K562 (cell line): ENCODE measurements around the gene PBX2. TPM values are rescaled to one million over a fixed set of nuclear protein-coding genes. Genes with fewer than 3 reads are reported as not detected.

ENCODE experiments used
- BCLAF1 ChIP-seq, 2 experiments: fragments of 450-650 bp in 1 of 2; IDR thresholded peaks; 2 replicates each; pipeline ENCODE4 v1.6.1; 2011 to 2017; ENCODE audit warnings: low read depth in 2 of 2, antibody characterized with exemption in 1 of 2, borderline replicate concordance in 1 of 2, low read length in 1 of 2, mild to moderate bottlenecking in 1 of 2, mixed read lengths in 1 of 2; ENCODE audit not compliant: control insufficient read depth in 1 of 2
- BRD9 ChIP-seq: fragments of 450-650 bp; IDR thresholded peaks from 2 replicates; pipeline ENCODE4 v1.6.1; 2018; ENCODE audit warnings: low read depth; ENCODE audit not compliant: partially characterized antibody
- CREBBP ChIP-seq: IDR thresholded peaks from one replicate; pipeline ENCODE4 v1.6.1; 2012; ENCODE audit warnings: low read depth, mild to moderate bottlenecking, control low read depth, inconsistent platforms, low read length
- E2F4 ChIP-seq: sonication (generic); formaldehyde crosslinking; IDR thresholded peaks from 2 replicates; pipeline ENCODE4 v1.8.0; 2022; ENCODE audit warnings: mild to moderate bottlenecking, low read depth, missing genetic modification reagents
- IRF1 ChIP-seq: sonication (generic); formaldehyde crosslinking; IDR thresholded peaks from 2 replicates; pipeline ENCODE4 v1.8.0; 2022; ENCODE audit warnings: missing genetic modification reagents, mild to moderate bottlenecking, borderline replicate concordance
- NFXL1 ChIP-seq: fragments of 450-650 bp; formaldehyde crosslinking; IDR thresholded peaks from 2 replicates; pipeline ENCODE4 v1.4.0; 2021; ENCODE audit warnings: mild to moderate bottlenecking
- PHF21A ChIP-seq: fragments of 450-650 bp; IDR thresholded peaks from 2 replicates; pipeline ENCODE4 v1.6.1; 2017; ENCODE audit warnings: low read depth, borderline replicate concordance
- TARDBP ChIP-seq: fragments of 450-650 bp; IDR thresholded peaks from 2 replicates; pipeline ENCODE4 v1.6.1; 2016
- TCFL5 ChIP-seq: fragments of 250-450 bp; sonication (Bioruptor Pico); conservative IDR thresholded peaks from 2 replicates; pipeline ENCODE4 v1.6.1; 2021; ENCODE audit warnings: mild to moderate bottlenecking, moderate library complexity, matching md5 sums
- TEAD1 ChIP-seq, 2 experiments: fragments of 450-650 bp in 1 of 2; sonication (generic) in 1 of 2; formaldehyde crosslinking; IDR thresholded peaks; 2 replicates each; pipeline versions ENCODE4 v1.4.0 to v1.8.0; 2020 to 2022; ENCODE audit warnings: mild to moderate bottlenecking in 2 of 2, missing genetic modification reagents in 1 of 2
- ZNF12 ChIP-seq: sonication (generic); formaldehyde crosslinking; IDR thresholded peaks from 2 replicates; pipeline ENCODE4 v1.4.0; 2020; ENCODE audit warnings: mild to moderate bottlenecking, missing genetic modification reagents
- ZNF253 ChIP-seq: fragments of 250-450 bp; sonication (Bioruptor Pico); conservative IDR thresholded peaks from 2 replicates; pipeline ENCODE4 v1.6.1; 2021; ENCODE audit warnings: mild to moderate bottlenecking
- ZNF830 ChIP-seq: fragments of 250-450 bp; sonication (Bioruptor Pico); IDR thresholded peaks from 2 replicates; pipeline ENCODE4 v1.5.0; 2021; ENCODE audit warnings: mild to moderate bottlenecking
- polyA plus RNA-seq, 8 experiments: library from polyadenylated mRNA; depleted of rRNA in 4 of 8; stranded (reverse) in 5 of 8; unstranded in 3 of 8; fragments of >200 nt; fragmentation: Nextera tagmentation in 2 of 8; fragmentation: Illumina TruSeq in 1 of 8; extraction: Ambion mirVana in 2 of 8; extraction: Trizol in 1 of 8; gene quantifications; 2 replicates each; pipeline versions ENCODE4 v1.2.1 to v1.2.3, GENCODE V29; 2011 to 2014; ENCODE audit warnings: inconsistent platforms in 1 of 8, missing spikeins in 1 of 8
- total RNA-seq, 7 experiments: library from RNA; depleted of rRNA in 6 of 7; stranded (reverse); fragments of >200 nt in 6 of 7; fragmentation: Illumina TruSeq in 2 of 7; extraction: Trizol in 2 of 7; gene quantifications; 2 replicates each; pipeline versions ENCODE4 v1.2.1 to v1.2.3, GENCODE V29; 2011 to 2021; ENCODE audit warnings: low replicate concordance in 1 of 7
- TF ChIP-seq, protein P1 (sequence below): fragments of 450-650 bp; IDR thresholded peaks from 2 replicates; pipeline ENCODE4 v1.6.1; 2017; ENCODE audit warnings: antibody characterized with exemption, mild to moderate bottlenecking
- TF ChIP-seq, protein P2 (sequence below): fragments of 450-650 bp; IDR thresholded peaks from 2 replicates; pipeline ENCODE4 v1.6.1; 2016; ENCODE audit warnings: missing biosample characterization, missing genetic modification characterization

The PBX2 gene
- total and polyA plus RNA-seq, 9 of the 15 experiments (the other 6 are each of a cell fraction or from before 2014, with no cell fraction given), result 1.9 to 134 (median 62.5) TPM

DNA sequence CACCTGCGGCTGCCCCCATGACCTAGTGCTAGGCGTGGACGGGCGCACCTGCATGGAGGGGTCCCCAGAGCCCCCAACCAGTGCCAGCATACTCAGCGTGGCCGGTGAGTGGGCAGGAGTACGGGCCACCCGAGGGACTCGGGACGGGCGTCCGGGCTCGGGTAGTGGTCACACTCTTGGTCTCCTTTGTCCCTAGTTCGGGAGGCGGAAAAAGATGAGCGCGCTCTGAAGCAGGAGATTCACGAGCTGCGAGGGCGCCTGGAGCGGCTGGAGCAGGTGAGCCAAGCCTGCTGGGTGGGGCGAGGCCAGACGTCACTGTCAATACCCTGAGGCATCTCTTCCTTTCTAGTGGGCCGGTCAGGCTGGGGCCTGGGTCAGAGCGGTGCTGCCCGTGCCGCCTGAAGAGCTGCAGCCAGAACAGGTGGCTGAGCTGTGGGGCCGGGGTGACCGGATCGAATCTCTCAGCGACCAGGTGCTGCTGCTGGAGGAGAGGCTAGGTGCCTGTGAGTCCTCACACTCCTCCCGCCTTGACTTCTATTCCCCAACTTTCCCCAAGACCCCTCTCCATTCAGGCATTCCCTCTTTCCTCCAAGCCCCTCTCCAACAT lies 22.7 kb downstream of the PBX2 start (continued):
- TF ChIP-seq IRF1, result no peak
- no peak for TF ChIP-seq PHF21A
- no peak for TF ChIP-seq TARDBP
- no peak for TF ChIP-seq BCLAF1 (IDR thresholded peaks at IDR 0.05; ENCODE audit: borderline replicate concordance in 1 of 2, control insufficient read depth in 1 of 2, low read depth in 2 of 2, low read length in 1 of 2)
- TF ChIP-seq ZNF253 (CRISPR knock-in tag), result no peak
- peak in 1 of 2 experiments; percentile 57; a peak in 1 of 4 replicates for TF ChIP-seq TEAD1 (CRISPR knock-in tag; IDR thresholded peaks at IDR 0.05)
- TF ChIP-seq CREBBP, result no peak
- TF ChIP-seq, protein P1, sequence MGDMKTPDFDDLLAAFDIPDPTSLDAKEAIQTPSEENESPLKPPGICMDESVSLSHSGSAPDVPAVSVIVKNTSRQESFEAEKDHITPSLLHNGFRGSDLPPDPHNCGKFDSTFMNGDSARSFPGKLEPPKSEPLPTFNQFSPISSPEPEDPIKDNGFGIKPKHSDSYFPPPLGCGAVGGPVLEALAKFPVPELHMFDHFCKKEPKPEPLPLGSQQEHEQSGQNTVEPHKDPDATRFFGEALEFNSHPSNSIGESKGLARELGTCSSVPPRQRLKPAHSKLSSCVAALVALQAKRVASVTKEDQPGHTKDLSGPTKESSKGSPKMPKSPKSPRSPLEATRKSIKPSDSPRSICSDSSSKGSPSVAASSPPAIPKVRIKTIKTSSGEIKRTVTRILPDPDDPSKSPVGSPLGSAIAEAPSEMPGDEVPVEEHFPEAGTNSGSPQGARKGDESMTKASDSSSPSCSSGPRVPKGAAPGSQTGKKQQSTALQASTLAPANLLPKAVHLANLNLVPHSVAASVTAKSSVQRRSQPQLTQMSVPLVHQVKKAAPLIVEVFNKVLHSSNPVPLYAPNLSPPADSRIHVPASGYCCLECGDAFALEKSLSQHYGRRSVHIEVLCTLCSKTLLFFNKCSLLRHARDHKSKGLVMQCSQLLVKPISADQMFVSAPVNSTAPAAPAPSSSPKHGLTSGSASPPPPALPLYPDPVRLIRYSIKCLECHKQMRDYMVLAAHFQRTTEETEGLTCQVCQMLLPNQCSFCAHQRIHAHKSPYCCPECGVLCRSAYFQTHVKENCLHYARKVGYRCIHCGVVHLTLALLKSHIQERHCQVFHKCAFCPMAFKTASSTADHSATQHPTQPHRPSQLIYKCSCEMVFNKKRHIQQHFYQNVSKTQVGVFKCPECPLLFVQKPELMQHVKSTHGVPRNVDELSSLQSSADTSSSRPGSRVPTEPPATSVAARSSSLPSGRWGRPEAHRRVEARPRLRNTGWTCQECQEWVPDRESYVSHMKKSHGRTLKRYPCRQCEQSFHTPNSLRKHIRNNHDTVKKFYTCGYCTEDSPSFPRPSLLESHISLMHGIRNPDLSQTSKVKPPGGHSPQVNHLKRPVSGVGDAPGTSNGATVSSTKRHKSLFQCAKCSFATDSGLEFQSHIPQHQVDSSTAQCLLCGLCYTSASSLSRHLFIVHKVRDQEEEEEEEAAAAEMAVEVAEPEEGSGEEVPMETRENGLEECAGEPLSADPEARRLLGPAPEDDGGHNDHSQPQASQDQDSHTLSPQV, result no peak
- no peak for TF ChIP-seq ZNF12 (CRISPR knock-in tag)
- TF ChIP-seq, protein P2, sequence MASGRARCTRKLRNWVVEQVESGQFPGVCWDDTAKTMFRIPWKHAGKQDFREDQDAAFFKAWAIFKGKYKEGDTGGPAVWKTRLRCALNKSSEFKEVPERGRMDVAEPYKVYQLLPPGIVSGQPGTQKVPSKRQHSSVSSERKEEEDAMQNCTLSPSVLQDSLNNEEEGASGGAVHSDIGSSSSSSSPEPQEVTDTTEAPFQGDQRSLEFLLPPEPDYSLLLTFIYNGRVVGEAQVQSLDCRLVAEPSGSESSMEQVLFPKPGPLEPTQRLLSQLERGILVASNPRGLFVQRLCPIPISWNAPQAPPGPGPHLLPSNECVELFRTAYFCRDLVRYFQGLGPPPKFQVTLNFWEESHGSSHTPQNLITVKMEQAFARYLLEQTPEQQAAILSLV, result no peak
- TF ChIP-seq BRD9, result no peak
- TF ChIP-seq TCFL5, result no peak
- TF ChIP-seq NFXL1 (CRISPR knock-in tag), result no peak
- no peak for TF ChIP-seq ZNF830 (CRISPR knock-in tag)
- TF ChIP-seq E2F4 (CRISPR knock-in tag), result no peak
